A549 treated with AZD2906 at 1 μM for 4 hours (cell line): Measurements from ENCODE around the gene TAF1L. TPM values are rescaled to one million over a fixed set of nuclear protein-coding genes. Genes with fewer than 3 reads are reported as not detected.

Experiments
- total RNA-seq: library from RNA; stranded (reverse); fragments of 200-300 nt; extraction: Qiagen RNA extraction; gene quantifications from 5 replicates; pipeline ENCODE4 v1.2.3, GENCODE V29; 2022

TAF1L gene
- total RNA-seq = 0.01 TPM in 3 of 5 replicates, not detected in the others

DNA sequence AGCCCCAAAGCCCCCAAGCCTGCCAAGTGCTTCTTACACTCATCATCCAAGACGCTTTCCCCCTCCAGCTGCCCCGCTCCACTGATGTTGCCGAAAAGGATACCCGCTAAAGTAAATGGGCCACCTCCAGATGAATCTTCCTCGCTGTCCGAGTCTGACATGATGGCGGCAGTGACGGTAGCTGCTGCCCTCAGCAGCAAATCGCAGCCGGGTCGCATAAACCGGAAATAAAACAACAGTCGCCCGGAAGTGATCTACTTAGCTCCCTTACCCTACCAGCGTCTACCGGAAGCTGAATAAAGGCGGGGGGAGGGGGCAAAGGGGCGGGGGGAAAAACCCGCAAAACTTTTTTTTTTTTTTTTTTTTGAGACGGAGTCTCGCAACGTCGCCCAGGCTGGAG lies at the start of gene TAF1L:
TAF1L (minus strand) TSS at position 308 of the 400 bp plus-strand sequence; CDS start at position 218, 90 bp downstream.

Other genes with a start within 250 kb of the TAF1L start
- 2.1 to 3.7 TPM (median 2.5 TPM) in 5 replicates for gene RIGI, start 109.5 kb downstream of the TAF1L start, total RNA-seq
- 11.4 to 15.9 TPM (median 13.6 TPM) in 5 replicates for gene SMIM27, start 83.3 kb downstream of the TAF1L start, total RNA-seq
- 10.0 to 15.7 TPM (median 11.5 TPM) in 5 replicates for gene TOPORS, start 83.1 kb downstream of the TAF1L start, total RNA-seq
- 103 to 121 TPM (median 109 TPM) in 5 replicates for gene NDUFB6, start 62.5 kb downstream of the TAF1L start, total RNA-seq
- 0.02 to 0.03 TPM in 2 of 5 replicates, not detected in the others for gene TMEM215, start 147.9 kb upstream of the TAF1L start, total RNA-seq